GM19463 (cell line): ENCODE data around the gene PRELID2.
"Not testable (repeated sequence)": the region's sequence is repeated elsewhere in the genome, so short reads cannot be mapped to it uniquely, and the experiment has no call there.

Experiments used
- ATAC-seq: cut with Tn5 transposase; IDR thresholded peaks from one replicate; pipeline ENCODE4 v1.9.1; 2021; ENCODE audit warnings: mild to moderate bottlenecking, moderate library complexity; ENCODE audit not compliant: unreplicated experiment

Gene PRELID2

DNA sequence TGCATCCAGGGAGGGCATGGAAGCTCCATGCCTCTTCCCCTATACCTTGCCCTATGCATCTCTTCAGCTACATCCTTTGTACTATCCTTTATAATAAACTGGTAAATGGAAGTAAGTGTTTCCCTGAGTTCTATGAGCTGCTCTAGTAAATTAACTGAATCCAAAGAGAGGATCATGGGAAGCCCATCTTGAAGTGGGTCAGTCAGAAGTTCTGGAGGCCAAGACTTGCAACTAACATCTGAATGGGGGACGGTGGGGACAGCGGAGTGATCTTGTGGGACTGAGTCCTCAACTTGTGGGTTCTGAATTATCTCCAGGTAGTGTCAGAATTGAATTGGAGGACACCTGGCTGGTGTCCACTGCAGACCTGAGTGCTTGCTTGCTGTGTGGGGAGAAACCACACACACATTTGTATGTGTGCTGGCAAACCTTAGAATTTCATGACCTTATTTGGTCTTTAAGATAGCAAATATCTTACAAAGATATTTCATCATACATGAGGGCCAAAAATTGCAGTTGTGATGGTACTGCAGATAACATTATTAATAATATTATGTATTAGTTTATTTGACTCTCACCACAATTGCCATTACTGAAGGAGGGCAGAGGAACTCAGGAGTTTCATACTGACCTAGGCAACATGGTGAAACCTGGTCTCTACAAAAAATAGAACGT lies 5.5 kb upstream of the PRELID2 start:
- ATAC-seq = no peak

DNA sequence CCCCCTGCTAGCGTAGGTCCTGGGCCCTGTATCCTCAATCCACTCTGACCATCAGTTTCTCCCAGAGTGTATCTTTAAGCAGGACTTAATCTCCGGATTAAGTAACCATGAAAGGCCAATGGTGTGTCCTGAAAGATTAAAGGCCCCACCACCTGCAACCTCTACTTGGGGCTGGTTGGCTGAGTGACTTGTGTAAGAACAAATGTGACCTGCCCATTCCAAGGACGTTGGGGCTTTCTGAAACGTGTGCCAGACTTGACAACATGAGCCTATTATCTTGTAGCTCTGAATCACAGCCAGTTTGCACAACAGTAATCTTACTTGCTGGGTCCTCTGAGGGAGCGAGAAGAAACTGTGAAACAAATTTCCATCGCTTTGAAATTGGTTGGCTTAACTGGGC lies 3.1 kb upstream of the PRELID2 start:
- ATAC-seq = no peak

DNA sequence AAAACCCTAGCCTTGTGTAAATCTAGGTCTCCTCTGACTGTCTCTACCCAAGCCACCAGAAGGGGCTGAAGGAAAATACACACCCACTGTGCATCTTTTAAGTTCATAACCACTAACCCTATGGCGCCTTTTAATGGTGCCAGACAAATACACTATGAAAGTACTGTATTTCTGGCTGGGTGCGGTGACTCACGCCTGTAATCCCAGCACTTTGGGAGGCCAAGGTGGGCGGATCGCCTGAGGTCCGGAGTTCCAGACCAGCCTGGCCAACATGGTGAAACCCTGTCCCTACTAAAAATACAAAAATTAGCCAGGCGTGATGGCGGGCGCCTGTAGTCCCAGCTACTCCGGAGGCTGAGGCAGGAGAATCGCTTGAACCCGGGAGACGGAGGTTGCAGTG lies 1.1 kb upstream of the PRELID2 start:
- not testable (repeated sequence) for ATAC-seq

DNA sequence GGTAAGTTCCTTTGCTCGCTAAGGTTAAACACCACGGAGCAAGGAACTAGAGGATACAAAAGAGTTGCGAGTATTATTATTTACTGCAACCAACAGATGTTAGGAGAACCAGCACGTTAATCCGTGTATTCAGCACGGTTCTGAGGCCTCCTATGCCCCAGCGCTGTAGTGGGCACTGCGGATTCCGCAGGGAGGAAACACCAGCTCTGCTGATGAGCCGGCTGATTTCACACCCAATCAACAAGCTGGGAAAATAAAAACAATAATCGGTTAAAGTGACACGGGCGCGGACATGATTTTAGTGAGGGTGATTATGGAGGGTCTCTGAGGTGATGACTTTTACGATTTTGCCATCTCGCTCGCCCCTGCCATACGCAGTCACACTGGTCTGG lies 702 bp upstream of the PRELID2 start:
- no peak for ATAC-seq

DNA sequence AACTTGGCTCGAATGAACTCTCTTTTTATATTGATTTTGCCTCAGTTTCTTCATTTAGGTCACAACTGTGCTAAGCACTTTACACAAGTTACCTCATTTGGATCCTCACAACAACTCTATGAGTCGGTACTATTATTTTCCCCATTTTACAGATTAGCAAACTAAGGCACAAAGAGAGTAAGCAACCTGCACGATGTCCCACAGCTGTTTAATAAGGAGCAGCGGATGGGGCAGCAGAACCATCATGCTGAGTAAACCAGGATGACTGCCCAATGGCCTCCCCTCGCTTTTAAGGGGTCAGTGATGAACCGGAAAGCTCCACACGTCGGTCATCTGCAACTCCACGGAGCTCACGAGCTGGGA lies 607 bp downstream of the PRELID2 start:
- no peak for ATAC-seq

- ATAC-seq = no peak
Measured at GRCh38 chr5:145833631-145834200, 1.4 kb downstream of the PRELID2 start.

DNA sequence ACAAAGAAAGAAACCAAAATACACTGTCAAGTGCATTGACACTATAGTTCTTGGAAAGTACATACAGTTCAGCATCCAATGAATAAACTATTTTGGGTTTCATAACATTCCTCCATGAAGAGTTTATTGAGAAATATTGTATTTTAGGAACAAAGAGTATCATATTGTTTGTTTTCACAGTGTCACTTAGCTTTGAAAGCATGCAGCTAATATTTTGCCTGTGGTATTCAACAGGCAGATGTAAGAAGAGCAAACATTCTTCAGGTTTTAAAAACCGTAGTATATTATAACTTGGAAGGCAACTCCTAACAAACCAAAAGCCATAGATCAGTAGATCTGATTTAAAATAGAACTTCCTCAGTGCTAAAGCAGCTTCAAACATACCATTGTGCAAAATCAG lies 4.5 kb downstream of the PRELID2 start:
- ATAC-seq = no peak

DNA sequence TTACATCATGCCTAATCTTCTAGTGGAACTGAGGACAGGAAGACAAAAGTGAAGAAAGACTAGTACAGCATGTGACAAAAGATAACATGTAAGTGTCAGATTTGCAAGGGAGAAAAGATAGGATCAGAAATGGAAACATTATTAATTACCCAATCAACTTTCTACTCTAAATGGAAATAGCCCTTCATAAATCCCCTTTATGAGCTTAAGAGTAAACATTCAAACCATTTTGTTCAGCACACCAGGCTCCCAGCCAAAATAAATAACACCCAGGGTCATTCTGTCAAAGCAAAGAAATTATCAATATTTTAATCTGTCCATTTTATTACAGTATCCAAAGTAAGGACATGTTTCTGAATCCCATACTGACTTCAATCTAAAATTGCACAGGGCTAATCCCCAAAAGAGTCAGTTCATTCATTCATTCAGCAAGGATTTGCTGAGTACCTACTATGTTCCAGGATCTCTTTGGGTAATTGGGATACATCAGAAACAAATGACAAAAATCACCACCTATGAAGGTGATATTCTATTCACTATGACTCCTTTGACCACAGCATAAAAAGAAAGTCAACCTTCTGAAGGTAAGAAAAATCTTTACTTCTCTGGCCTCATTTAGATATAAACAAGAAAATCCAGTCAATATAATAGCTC lies 5.3 kb downstream of the PRELID2 start:
- no peak for ATAC-seq

DNA sequence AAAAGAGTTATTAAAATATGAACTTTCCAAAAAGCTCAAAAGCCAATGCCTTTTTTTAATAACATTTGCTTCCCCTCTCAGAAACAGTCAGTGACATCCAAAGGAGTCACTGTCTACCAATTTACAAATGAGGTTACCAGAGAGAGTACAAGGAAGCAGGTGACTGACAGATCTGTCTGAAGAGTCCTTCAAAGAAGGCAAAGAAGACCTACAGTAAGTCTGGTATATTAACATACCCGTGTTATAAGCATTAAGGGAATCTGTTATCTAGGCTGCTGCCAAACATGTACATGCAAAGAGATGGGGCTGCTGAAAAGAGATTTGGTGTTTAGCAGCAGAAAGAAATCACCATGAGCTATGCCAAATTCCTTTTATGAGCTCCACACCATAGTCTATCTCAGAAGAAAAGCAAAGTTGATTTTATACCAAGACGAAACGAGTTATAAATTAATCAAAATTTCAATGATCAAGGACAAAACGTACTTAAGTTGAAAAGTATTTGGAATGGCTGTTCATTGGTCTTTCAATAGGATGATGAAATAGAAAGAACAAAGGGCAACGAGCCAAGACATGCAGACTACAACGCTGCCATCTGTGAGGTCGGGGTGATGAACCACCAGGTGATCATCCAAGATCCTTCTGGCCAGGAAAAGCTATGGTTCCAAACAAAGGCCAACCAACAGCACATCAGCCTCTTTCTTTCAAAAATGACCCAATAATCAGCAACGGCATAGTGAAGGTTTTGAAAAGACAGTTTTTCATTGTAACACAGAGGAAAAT lies 8.1 kb downstream of the PRELID2 start:
- ATAC-seq = no peak

- peak; percentile 72 for ATAC-seq
Measured at GRCh38 chr5:145825751-145826180, 9.4 kb downstream of the PRELID2 start.

DNA sequence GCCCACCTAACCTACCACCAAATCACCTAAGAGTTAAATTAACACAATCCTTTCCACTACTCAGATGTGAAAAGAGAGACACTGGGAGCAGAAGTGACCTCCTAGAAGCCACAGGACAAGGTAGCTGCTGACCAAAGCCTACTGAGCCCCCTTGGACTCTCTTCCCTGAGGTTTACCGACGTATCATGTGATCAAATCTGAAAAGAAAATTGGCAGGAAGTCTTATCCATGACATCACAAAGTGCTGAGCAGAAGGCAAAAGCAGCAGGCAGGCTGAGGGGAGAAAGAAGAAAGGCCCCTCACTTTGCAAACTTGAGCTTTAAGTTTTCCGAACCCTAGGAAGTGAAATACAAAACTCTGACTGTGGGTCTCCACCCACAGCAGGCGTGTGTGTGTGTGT lies 11.1 kb downstream of the PRELID2 start:
- no peak for ATAC-seq

- no peak for ATAC-seq
Measured at GRCh38 chr5:145818604-145819003, 16.5 kb downstream of the PRELID2 start.

DNA sequence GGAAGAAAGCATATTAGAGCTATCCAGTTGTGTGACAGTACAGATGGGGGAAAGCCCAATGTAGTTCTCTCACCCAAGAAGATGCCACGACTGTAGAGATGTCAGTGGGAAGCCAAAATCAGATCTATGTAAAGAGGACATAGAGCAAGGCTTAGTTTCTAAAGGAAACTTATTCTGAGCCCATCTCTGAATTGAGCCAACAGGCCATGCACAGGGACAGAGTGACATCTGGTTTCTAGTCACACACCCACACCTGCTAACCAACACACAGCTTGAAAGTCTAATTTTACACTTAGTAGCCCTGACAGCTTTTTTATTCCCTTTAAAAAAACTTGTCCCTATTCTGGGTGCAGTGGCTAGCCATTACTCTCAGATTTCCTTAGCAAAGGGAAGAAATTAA lies 22.3 kb downstream of the PRELID2 start:
- ATAC-seq = no peak

DNA sequence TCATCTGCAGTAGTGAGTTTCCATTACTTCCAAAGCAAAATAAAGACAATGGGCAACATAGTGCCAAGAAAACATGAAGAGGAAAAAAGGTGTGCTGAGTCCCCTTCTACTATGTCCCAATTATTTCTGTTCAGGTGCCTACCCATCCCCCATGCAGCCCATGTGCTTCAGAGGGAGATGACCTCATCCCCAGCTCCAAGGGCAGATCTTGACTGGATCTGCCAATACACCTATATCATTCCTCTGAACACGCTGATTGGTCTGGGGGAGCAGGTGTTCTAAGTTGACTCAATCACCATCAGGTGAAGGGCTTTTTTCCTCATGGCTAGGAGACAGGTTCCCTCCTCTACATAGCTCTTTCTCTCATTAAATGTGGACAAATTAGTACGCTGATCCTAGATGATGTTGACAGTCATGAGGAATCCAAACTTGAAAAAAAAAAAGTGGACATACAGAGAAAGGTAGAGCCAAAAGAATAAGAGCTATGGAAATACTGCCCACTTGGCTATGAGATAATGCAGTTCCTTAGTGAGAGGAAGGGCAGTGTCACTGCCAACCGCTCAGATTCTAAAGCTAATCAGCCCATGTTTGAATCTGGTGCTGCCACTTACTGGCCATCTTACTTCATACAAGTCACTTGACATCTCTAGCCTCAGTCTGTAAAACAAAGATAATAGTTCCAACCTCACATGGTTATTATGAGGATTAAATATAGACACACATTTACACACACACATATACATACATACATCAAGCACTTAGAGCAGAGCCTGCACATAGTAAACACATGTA lies 23.1 kb downstream of the PRELID2 start:
- ATAC-seq = no peak

GRCh38 chr5:145806923-145807322 lies 28.2 kb downstream of the PRELID2 start:
- no peak for ATAC-seq

- no peak for ATAC-seq
Measured at GRCh38 chr5:145805819-145806218, 29.3 kb downstream of the PRELID2 start.

- no peak for ATAC-seq
Measured at GRCh38 chr5:145804701-145805100, 30.4 kb downstream of the PRELID2 start.

DNA sequence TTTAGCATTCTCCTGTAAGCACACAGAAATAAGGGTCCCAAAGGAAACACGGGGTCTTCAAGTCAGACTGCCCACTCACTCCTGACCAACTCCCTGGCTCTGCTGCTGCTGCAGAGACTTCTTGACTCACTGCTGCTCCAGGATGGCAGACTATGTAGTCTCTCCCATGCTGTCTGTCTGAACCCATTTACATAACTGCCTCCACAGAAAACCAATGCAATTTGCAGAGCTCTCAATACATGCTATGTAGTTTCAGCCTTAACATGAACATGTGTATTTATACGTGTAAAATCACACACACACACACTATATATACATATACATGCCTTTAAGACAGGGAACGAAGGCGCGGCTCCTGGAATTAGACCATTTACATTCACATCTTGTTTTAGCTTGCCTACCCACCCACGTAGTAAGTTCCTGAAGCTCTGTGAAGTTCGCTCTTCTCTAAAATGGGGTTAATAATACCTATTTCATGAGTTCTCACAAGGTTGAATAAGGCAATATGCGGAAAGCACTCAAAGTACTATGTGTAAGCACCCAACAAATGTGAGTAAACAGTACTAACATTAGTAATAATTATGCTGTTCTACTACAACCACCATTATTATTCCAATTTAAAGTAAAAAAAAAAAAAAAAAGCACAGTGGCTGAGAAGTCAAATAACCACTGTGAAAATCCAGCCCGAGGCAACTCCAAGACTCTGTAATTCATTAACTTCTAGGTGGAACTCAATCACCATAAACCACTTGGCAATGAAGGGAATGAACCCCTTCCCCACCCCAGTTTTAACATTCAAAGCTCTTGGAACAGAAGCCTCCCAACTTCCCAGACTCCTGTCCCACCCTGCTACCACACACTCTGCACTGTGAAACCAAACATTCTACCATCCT lies 31.8 kb downstream of the PRELID2 start:
- ATAC-seq = no peak

- no peak for ATAC-seq
Measured at GRCh38 chr5:145801195-145801594, 33.9 kb downstream of the PRELID2 start.

DNA sequence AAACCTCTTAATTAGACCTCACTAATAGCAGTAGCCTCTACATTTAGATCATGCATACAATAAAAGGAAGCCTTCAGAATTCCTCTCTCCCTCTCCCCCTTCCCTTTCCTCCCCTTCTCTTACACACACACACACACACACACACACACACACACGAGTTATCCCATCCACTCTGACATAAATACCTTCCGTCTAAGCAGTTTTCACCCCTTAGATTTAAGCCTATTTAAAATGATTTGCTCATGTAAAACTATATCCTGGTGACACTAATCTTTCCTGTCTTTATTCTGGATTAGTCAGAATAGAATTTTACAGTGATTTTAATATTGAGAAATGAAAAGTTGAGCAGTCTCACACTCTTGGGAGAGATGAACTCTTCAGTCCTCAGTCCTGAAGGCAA lies 35.0 kb downstream of the PRELID2 start:
- no peak for ATAC-seq
